SW 1271 (cell line): ENCODE measurements around the gene ZHX3.
A peak's percentile ranks its signal among the peaks of the same experiment; 100 is the strongest.

Experiments used
- DNase-seq, 2 experiments: peaks; one replicate each; lab custom pipeline; 2025; lab: John Stamatoyannopoulos, UW

Gene ZHX3

DNA sequence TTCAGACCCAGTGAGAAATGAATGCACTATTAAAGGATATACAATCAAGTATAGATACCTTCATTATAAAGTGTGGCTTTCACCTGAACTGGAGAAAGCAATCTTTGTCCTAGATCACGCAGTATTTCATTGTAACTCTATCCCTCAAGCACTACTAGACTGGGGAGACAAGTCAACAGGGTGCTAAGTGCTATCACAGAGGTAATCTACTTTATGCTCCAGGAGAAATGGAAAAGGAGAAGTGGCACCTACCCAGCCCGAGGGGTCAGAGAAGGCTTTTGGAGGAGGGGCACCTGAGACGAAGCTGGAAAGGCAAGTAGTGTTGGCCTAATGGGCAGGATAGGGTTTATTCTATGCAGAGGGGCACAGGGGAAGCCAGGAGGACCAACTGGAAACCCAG, 17.1 kb downstream of the ZHX3 start:
- no peak for DNase-seq

- DNase-seq: no peak
Measured at GRCh38 chr20:41299899-41300298, 17.6 kb downstream of the ZHX3 start.

- no peak for DNase-seq
Measured at GRCh38 chr20:41293269-41294037, 24.1 kb downstream of the ZHX3 start.

- DNase-seq: no peak
Measured at GRCh38 chr20:41290804-41291389, 26.6 kb downstream of the ZHX3 start.

DNA sequence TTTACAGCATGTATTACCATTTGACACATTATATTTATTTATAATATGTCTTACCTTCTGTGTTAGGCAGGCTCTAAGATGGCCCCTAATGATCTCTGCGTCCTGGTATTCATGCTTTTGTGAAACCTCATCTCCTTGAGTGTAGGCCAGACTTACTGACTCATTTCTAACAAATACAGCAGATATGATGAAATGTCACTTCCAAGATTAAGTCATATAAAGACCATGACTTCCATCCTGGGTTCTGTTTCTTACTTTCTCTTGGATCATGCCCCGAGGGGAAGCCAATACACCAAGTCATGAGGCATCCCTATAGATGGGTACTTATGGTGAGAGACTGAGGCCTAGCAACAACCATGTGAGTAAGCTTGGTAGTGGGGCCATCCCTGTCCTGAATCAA, 30.2 kb downstream of the ZHX3 start:
- peak; percentile 10 to 13 for DNase-seq

- DNase-seq: no peak
Measured at GRCh38 chr20:41286240-41286851, 31.2 kb downstream of the ZHX3 start.

DNA sequence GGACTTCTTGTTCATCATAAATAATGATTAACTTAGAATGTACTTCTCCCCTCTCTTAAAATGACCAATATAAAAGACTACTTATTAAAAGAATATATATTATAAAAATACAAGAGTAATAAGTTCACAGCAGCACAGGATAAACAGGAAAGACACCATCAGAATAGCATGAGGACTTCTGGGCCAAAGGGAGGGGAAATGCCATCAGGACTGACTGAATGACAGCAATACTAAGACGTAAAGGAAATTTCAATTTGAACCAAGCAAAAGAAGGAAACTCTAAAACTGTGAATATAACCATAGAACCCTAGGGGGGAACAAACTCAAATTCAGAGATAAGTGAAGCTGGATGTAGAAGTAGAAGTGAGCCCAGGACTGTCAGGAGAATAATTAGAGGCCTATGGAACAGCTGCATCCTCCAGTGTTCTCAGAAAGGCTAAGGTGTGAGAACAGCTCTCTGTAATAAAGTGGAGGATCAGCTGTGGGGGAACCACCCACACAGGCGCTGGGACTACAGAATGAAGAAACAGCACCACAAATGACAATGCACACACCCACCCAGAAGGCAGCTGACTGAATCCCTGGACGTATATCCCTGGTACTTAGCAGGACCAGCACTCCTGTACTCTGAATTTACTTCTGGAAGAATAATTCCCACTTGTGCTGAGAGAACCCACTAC, 37.8 kb downstream of the ZHX3 start:
- DNase-seq: no peak

- no peak for DNase-seq
Measured at GRCh38 chr20:41278936-41279335, 38.6 kb downstream of the ZHX3 start.

DNA sequence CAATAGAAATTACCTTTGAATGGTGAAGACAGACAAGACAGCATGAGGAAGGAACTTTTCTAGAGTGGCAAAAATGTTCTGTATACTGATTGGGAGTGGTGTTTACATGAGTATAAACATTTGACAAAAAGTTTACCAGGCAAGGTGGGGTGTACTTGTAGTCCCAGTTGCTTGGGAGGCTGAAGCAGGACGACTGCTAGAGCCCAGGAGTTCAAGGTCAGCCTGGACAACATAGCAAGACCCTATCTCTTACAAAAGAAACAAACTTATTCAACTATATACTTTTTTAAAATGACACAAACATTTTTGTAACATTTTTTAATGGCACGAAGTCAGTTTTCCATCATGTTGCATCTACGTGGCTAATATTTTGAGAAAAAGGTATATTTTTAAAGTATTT, 40.5 kb downstream of the ZHX3 start:
- no peak for DNase-seq

DNA sequence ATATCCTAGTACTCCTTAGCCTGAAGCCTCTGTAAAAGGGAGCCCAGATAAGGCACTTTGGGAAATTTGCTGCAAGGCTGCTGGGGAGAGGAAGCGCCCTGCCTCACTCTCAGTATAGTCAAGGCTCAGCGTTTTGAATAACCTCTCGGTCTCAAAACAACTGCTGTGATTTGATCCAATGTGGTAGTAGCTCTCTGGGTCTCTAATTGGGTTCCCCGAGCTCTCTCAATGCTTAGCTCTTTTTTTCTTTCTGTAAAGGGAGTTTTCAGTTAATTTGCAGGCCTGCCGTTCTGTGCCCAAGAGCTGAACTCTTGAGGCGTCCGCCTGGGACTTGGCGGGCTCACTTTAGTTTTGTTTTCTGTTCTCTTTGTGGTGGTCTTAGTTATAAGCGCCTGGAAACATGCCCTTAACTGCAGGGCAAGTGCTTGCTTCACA, 41.2 kb downstream of the ZHX3 start:
- DNase-seq: no peak

- no peak for DNase-seq
Measured at GRCh38 chr20:41275301-41275731, 42.2 kb downstream of the ZHX3 start.

DNA sequence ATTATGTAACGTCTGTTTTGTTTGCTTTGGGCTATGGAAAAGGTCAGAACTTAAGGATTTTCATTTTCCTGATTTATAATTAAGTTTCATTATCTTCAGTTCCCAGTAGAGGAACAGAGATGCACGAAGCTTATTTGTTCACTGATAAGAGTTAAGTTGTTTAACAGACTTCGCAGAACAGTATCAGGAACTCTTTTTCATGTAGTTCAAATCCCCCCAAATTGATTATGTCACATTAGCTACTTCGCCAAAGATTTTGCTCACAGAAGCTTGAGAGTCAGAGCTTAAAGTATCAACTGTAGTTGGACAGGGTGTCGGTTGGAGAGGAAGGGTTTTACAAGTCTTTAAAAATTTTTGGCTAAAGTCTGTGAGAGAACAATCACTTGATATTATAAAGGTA, 43.4 kb downstream of the ZHX3 start:
- DNase-seq: no peak

DNA sequence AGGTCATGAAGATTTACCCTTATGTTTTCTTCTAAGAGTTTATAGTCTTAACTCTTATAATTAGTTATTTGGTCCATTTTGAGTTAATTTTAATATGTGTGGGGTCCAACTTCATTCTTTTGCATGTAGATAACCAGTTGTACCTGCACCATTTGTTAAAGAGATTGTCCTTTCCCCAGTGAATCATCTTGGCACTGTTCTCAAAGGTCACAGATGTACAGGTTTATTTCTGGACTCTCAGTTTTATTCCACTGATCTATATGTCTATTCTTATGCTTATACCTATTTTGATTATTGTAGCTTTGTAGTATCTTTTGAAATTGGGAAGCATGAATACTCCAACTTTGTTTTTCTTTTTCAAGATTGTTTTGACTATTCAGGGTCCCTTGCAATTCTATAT, 44.1 kb downstream of the ZHX3 start:
- no peak for DNase-seq

GRCh38 chr20:41272339-41272738, 45.2 kb downstream of the ZHX3 start:
- no peak for DNase-seq

GRCh38 chr20:41268917-41269652, 48.4 kb downstream of the ZHX3 start:
- no peak for DNase-seq

DNA sequence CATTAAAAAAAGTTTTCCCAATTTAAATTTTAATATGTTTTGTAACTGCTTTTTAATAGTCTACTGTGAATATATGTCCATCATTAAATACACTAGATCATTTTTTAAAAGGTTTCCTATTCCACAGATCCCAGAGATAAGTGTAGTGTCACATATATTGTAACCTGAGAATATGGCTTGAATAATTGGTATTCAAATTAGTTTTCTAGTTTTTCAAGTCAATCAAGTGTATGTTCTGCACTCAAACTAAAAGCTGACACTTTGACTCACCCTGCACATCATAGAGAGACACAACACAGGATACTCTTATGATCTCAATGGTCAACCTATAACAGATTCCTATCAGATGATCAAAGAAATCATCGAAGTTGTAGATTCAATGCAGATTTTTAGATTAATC, 49.1 kb downstream of the ZHX3 start:
- no peak for DNase-seq

DNA sequence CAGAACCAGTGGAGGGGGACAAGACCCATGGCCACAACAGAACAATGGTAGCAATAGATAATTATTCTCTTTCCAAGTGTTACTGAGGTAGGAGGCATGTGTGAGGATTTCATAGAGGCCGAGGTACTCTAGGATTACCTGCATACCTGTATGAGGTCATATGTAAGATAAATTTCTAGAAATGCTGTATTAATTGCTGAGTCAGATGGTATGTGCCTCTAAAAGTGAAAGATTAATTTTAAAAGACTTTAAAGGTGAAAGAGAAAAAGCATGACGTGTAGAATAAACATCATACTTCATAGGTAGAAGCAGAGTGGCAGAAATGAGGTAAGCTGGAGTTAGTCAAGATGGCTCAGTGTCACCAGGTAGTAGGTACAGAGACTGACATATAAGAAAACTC, 51.6 kb downstream of the ZHX3 start:
- no peak for DNase-seq

- DNase-seq: no peak
Measured at GRCh38 chr20:41264819-41265218, 52.7 kb downstream of the ZHX3 start.

- DNase-seq: no peak
Measured at GRCh38 chr20:41261790-41262717, 55.5 kb downstream of the ZHX3 start.

GRCh38 chr20:41261260-41261659, 56.3 kb downstream of the ZHX3 start:
- no peak for DNase-seq

GRCh38 chr20:41260734-41261220, 56.8 kb downstream of the ZHX3 start:
- DNase-seq: no peak
